Measurements from ENCODE around the gene NAA50. TPM values are rescaled to one million over a fixed set of nuclear protein-coding genes. Genes with fewer than 3 reads are reported as not detected.

NAA50 gene
- total and polyA plus RNA-seq, 2 of the 13 experiments (the other 11 are each of a cell fraction or from before 2014, with no cell fraction given) = 30.2 to 233 TPM

DNA sequence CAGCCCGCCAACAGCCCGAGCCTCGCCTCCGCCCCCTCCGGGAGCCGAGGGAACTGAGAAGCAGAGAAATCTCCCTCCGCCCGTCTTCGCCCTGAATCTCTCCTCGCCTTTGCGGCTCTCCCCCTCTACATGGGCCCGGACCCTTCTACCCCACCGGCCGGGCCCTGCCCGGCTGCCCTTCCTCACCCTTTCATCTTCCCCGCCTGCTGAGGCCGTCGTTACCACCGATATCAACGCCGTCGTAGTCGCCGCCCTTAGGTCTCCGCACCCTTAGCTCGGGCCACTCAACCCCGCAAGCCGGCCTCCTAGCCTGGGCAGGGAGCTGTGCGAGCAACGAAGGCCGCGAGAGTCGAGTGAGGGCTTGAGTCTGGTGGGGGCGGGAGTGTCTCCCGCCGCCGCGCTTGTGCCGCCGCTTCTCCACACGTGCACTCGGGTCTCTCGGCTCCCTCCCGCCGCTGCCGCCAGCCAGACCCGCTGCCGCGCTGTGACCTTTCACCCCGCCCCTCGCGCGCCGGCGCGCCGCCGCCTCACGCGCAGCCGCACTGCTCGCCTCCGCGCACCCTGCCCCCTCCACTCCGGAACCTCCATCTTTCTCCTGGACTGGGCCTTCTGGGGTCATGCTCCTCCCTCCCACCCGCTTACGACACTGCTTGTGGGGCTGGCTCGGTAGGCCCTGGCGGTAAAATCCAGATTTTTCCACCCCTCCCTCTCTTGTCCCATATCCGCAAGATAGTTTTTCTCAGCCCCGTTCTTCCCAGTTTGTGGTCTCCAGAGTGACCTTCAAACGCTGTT is at the start of gene NAA50 (continued):
- TF ChIP-seq HMGXB3 (CRISPR knock-in tag; IDR thresholded peaks at IDR 0.05; ENCODE audit: borderline replicate concordance) (peak; percentile 10; the same call in 1 of the 2 replicates), ZNF891 (CRISPR knock-in tag; IDR thresholded peaks at IDR 0.05) (peak; percentile 80; the same call in 1 of the 2 replicates), RERE (CRISPR knock-in tag; IDR thresholded peaks at IDR 0.05; ENCODE audit: low read depth) (no peak), FOXP4 (CRISPR knock-in tag; IDR thresholded peaks at IDR 0.05) (no peak; the same call in 1 of the 2 replicates), MAF1 (CRISPR knock-in tag; IDR thresholded peaks at IDR 0.05; ENCODE audit: borderline replicate concordance) (0 out of 2 replicates have a peak, but pooled peaks have one; percentile 18), ZNF746 (CRISPR knock-in tag; IDR thresholded peaks at IDR 0.05) (no peak), AKAP8 (CRISPR knock-in tag; IDR thresholded peaks at IDR 0.05) (no peak), ZFAT (CRISPR knock-in tag; conservative IDR thresholded peaks at IDR 0.05) (no peak), PITX1 (CRISPR knock-in tag; IDR thresholded peaks at IDR 0.05) (peak; percentile 44; the same call in 1 of the 2 replicates), RFX3 (CRISPR knock-in tag; IDR thresholded peaks at IDR 0.05) (no peak), AFF4 (CRISPR knock-in tag; IDR thresholded peaks at IDR 0.05) (no peak), ZNF256 (CRISPR knock-in tag; conservative IDR thresholded peaks at IDR 0.05) (no peak), ZNF720 (CRISPR knock-in tag; IDR thresholded peaks at IDR 0.05) (no peak)

Measured in HepG2 (cell line).